ENCODE results near the gene IPO7.

Gene IPO7

DNA sequence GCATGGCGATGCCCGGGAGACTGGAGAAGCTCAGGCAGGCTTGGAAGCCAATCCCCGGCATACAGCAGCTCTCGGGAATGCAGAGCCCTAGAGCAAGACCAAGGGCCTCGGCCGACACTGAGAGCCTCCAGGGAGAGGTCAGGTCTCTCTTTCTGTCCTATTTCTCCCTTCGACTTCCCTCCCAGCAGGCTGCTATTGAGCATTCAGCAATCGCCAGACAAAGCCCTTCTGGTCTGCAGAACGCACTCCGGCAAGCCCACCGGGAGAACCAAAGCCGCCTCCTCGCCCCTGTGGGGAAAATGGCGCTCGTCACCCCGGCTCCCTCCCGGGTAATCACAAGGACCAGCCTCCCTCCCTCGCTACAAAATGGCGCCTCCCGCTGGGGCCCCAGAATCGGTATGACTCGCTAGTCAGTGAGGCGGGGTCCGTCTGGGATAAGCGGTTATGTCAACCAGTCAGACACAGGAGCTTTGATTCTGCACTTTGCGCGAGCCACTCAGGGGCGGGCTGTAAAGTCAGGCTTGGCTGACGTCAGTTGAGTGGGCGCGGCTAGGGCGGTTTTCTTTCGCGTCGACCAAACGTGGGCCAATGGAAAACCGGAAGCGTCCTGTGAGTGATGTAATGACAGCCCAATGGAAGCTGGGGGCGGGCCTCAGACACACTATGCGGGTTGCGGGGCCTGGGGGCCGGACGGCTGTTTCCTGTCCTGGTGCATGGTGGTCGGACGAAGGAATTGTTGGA is 76.0 kb downstream of the IPO7 start, which contains the start of gene ZNF143:
TSS of gene ZNF143 (plus strand) at position 691 of the 741 bp plus-strand sequence. CDS start 10,297 bp downstream, outside the sequence.
- ATAC-seq = peak; percentile 95
- H3K4me3 Mint-ChIP-seq = peak within 1 kb of the TSS; percentile 96
- no peaks in the 10 kb centered on the region for H3K9me3 Mint-ChIP-seq
- peak within 1 kb of the TSS; percentile 98 for H3K27ac Mint-ChIP-seq
- H3K27me3 Mint-ChIP-seq = no peaks in the 10 kb centered on the region
- H3K36me3 Mint-ChIP-seq = peaks cover 6% of the 10 kb centered on the region
- peaks cover 23% of the 10 kb centered on the region for H3K4me1 Mint-ChIP-seq

DNA sequence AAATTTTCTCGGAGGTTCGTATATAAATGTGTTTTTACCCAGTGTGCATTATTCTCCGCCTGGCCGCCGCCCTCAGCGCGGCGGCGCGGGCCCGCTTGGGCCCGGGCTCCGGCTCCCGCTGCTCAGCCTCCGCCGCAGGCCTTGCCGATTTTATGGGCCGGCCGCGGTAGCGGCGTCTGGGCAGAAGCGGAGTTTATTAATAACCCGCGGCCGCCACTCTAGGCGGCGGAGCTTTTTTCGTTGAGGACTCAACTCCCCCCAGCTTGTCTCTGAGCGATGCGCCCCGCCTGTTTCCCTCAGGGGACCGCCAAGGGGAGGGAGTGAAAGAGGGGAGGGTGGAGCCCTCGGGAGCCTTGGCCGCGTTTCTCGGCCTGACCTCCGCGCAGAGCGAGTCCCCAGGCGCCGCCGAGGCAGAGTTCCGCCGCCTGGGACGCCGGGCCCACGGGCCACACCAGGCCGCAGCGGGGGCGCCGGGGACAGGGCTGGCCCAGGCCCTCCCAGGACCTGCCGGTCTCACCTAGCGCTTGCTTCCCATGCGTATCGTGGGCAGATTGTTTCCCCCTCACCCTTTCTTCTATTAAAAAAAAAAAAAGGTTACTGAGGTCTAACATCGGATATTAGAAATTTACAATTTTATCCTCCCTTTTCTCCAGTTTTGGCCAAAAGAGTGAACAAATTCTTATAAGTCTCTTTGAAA is 76.8 kb downstream of the IPO7 start:
- H3K4me3 Mint-ChIP-seq = peak overlapping the region; percentile 96
- peak overlapping the region; percentile 98 for H3K27ac Mint-ChIP-seq
- no peaks in the 10 kb centered on the region for H3K9me3 Mint-ChIP-seq
- peaks cover 6% of the 10 kb centered on the region for H3K36me3 Mint-ChIP-seq
- H3K4me1 Mint-ChIP-seq = peaks cover 23% of the 10 kb centered on the region
- ATAC-seq = peak; percentile 83
- H3K27me3 Mint-ChIP-seq = no peaks in the 10 kb centered on the region

DNA sequence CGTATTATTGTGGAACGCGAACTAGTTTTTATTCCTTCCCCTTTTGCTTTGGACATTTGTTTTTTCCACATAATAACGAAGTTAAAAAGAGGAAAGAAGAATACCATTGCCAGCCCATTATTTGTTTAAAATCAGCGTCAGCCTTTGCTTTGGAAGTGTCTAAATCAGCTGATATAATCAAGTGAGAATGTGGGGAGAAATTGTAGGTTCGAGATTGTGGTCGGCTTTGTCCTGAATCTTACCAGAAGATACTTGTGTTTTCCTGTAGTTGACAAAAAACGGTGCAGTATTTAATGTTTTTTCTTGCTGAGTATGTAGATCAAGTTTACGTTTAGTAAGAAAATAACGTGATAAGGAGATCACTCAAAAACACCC is 77.3 kb downstream of the IPO7 start:
- no peaks in the 10 kb centered on the region for H3K9me3 Mint-ChIP-seq
- no peaks in the 10 kb centered on the region for H3K27me3 Mint-ChIP-seq
- H3K36me3 Mint-ChIP-seq = peaks cover 6% of the 10 kb centered on the region
- ATAC-seq = no peak
- peaks cover 23% of the 10 kb centered on the region for H3K4me1 Mint-ChIP-seq
- peak overlapping the region; percentile 98 for H3K27ac Mint-ChIP-seq
- peak overlapping the region; percentile 96 for H3K4me3 Mint-ChIP-seq

DNA sequence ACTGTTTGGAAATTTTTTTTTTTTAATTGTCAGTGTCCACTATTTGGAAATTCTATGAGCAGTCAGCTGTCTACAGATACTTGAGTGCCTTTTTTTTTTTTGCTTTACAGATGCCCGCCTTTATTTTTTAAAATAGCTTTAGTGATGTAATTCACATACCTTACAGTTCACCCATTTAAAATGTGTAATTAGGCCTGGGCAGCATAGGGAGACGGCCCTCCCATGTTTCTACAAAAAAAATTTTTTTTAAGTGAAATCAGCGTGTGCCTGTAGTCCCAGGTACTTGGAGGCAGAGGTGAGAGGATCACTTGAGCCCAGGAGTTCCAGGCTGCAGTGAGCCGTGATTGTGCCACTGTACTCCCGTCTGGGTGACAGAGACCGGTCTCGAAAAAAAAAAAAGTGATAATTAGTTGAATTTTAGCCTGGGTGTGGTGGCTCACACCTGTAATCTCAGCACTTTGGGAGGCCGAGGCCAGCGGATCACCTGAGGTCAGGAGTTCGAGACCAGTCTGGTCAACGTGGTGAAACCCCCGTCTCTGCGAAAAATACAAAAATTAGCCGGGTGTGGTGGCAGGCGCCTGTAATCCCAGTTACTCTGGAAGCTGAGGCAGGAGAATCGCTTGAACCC is 77.8 kb downstream of the IPO7 start:
- Mint-ChIP-seq H3K4me3 (peak overlapping the region; percentile 96), H3K36me3 (peaks cover 6% of the 10 kb centered on the region), H3K27ac (peak overlapping the region; percentile 98), H3K4me1 (peaks cover 23% of the 10 kb centered on the region), H3K27me3 (no peaks in the 10 kb centered on the region), H3K9me3 (no peaks in the 10 kb centered on the region)
- no peak for ATAC-seq

DNA sequence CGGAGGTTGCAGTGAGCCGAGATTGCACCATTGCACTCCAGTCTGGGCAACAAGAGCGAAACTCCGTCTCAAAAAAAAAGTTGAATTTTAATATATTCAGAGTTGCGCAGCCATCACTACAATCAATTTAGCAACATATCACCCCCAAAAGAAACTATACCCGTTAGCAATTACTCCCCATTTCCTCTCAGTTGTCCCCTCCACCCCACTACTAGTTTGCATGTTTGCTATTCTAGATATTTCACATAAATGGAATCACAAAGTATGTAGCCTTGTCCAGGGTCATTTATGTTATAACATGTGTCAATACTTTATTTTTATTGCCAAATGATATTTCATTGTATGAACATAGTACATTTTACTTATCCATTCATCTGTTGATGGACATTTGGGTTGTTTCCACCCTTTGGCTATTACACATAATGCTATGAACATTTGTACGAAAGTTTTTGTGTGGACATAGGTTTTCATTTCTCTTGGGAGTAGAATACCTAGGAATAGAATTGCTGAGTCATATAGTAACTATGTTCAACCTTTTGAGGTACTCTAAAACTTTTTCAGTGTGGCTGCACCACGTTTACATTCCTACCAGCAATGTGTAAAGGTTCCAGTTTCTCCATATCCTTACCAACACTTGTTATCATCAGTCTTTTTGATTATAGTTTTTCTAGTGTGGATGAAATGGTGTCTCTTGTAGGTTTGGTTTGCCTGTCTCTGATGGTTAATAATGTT is 78.5 kb downstream of the IPO7 start:
- Mint-ChIP-seq H3K4me1 (peaks cover 23% of the 10 kb centered on the region), H3K4me3 (peak overlapping the region; percentile 96), H3K9me3 (no peaks in the 10 kb centered on the region), H3K27ac (peak overlapping the region; percentile 98), H3K27me3 (no peaks in the 10 kb centered on the region), H3K36me3 (peaks cover 6% of the 10 kb centered on the region)
- ATAC-seq = no peak

DNA sequence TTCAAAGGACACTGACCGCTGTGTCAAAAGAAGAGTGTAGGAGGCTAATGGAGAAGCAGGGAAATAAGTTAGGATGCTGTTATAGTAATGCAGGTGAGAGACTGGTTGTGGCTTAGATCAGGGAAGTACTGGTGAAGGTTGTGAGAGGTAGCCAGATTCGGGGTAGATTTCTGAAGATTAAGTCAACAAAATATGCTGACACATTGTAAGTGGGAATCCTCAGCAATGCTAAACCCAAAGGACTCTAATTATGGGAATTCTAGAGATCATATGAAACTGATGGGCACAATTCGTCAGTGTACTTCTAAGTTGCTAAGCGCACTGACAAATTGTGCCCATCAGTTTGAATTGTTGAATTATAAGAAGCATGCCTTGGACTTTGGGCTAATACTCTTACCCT is 86.3 kb downstream of the IPO7 start:
- ATAC-seq = no peak
- Mint-ChIP-seq H3K27me3 (no peaks in the 10 kb centered on the region), H3K36me3 (peaks cover 30% of the 10 kb centered on the region), H3K4me3 (no peak overlapping the region), H3K9me3 (no peaks in the 10 kb centered on the region), H3K27ac (no peak overlapping the region), H3K4me1 (no peaks in the 10 kb centered on the region)

DNA sequence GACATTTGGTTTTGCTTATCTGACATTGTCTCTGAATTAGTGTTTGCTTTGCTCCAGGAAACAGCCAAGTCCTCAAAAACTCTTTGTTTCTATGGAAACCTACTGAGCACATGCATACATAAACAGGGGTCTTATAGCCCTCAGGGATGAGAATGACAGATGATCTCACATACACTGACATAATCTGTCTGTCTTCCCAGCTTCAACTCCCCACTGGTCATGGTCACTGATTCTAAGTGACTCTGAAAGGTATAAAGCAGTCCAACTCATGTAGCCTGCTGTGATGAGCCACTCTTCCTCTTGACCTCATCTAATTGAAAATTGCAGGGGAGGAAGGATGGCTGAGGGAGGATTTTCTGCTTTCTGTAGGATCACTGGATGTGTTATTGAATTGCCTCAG is 89.0 kb downstream of the IPO7 start:
- H3K4me3 Mint-ChIP-seq = no peak overlapping the region
- H3K27ac Mint-ChIP-seq = no peak overlapping the region
- no peaks in the 10 kb centered on the region for H3K9me3 Mint-ChIP-seq
- ATAC-seq = no peak
- H3K27me3 Mint-ChIP-seq = no peaks in the 10 kb centered on the region
- no peaks in the 10 kb centered on the region for H3K4me1 Mint-ChIP-seq
- peaks cover 46% of the 10 kb centered on the region for H3K36me3 Mint-ChIP-seq

DNA sequence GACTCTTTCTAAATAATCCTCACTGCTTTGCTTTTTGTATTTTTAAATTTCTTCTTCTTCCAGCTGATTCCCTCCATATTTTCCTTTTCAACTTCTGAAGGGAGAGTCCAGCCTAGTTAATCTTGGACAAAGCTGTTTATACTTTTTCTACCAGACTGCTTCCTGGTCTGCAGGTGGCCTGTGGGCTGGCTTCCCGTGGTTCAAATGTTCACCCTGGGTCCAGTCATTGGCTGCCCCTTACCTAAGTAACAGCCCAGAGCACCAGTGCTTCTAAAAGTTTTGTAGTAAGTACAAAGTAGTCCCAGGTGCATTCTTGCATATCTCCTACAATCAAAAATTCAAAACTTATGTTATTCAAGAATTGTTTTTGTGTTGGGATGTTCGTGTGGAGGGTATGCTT is 95.4 kb downstream of the IPO7 start:
- ATAC-seq = no peak
- Mint-ChIP-seq H3K27me3 (no peaks in the 10 kb centered on the region), H3K4me3 (no peak overlapping the region), H3K4me1 (peaks cover 6% of the 10 kb centered on the region), H3K9me3 (no peaks in the 10 kb centered on the region), H3K36me3 (peaks cover 41% of the 10 kb centered on the region), H3K27ac (peak overlapping the region; percentile 22)

DNA sequence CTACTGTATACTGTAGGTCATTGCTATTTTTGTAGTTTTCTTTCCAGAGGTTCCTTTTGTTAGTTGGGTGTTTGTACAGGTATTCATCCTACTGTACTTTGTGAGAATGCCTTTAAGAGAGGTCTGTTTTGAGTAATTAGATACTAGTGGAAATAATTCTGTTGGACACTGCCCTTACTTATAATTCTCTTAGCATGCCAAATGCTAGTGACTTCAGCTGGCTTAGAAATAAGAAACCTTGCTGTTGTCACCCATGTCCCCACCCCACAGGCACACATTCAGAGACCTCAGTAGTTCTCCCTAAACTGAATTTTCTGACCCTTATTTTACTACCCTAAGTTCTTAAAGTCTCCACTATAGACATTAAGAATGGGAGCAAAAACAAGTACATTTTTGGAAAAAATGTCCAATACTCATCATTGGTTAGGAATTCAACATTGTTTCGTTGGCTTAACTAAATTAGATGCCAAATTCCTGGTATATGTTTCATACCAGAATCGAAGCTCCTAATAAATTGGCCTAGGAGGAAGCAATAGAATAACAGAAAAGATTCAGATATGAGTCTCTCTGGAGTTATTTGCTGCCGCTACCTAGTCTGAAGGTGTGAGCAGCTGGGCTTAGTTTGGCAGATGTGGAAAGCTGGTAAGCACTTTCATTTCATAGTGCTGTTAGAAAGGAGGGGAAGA is 104.8 kb downstream of the IPO7 start:
- no peak overlapping the region for H3K27ac Mint-ChIP-seq

DNA sequence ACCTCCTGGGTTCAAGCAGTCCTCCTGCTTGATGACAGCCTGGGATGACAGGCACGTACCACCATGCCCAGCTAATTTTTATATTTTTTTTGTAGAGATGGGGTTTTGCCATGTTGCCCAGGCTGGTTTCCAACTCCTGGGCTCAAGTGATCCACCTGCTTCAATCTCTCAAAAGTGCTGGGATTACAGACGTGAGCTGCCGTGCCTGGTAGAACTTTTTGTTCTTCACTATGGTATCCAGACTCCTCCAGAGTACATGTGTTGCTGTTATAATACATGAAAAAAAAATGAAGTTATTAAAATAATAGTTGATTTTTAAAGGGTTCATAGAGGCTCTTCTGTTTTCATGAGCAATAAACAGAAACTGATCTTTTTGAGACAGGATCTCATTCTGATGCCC is 105.9 kb downstream of the IPO7 start:
- Mint-ChIP-seq H3K27ac (no peak overlapping the region), H3K27me3 (no peaks in the 10 kb centered on the region), H3K4me1 (no peaks in the 10 kb centered on the region), H3K9me3 (no peaks in the 10 kb centered on the region), H3K36me3 (peaks cover 40% of the 10 kb centered on the region), H3K4me3 (no peak overlapping the region)
- ATAC-seq = no peak

More for the DNA sequence above, 104.8 kb downstream of the IPO7 start:
- H3K27me3 Mint-ChIP-seq = no peaks in the 10 kb centered on the region
- no peaks in the 10 kb centered on the region for H3K4me1 Mint-ChIP-seq
- H3K36me3 Mint-ChIP-seq = peaks cover 35% of the 10 kb centered on the region
- no peaks in the 10 kb centered on the region for H3K9me3 Mint-ChIP-seq
- no peak overlapping the region for H3K4me3 Mint-ChIP-seq
- ATAC-seq = no peak

DNA sequence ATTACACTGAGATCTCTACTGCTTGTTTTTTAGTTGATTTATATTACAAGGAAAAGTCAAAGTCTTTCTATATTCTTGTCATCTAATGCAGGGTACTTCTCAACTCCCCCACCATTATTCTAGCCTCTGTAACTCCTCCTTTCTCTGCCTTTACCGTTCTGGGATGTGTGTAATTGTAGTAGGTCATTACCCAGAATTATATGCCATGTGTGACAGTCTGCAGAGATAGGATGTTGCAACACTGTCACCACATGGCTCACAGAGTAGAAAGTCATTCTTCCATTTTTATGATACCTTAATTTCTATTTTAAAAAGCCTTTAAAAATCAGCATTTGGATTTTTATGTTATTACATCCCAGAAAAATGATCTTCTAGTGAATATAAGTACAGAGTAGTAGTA is 109.0 kb downstream of the IPO7 start:
- H3K27me3 Mint-ChIP-seq = no peaks in the 10 kb centered on the region

DNA sequence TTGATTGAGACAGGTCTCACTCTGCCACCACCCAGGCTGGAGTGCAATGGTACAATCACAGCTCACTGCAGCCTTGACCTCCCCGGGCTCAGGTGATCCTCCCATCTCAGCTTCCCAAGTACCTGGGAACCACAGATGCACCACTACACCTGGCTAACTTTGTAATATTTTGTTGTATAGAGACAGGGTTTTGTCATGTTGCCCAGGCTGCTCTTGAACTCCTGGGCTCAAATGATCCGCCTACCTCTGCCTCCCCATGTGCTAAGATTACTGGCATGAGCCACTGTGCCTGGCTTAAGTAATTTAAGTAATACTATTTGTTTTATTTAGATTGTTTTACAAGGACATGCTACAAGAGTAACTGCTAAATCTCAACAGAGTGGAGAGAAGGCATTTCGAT is 109.9 kb downstream of the IPO7 start:
- Mint-ChIP-seq H3K36me3 (peaks cover 44% of the 10 kb centered on the region), H3K27me3 (no peaks in the 10 kb centered on the region), H3K27ac (no peak overlapping the region), H3K9me3 (no peaks in the 10 kb centered on the region), H3K4me1 (no peaks in the 10 kb centered on the region), H3K4me3 (no peak overlapping the region)
- ATAC-seq = no peak

More for the DNA sequence above, 109.0 kb downstream of the IPO7 start:
- H3K4me1 Mint-ChIP-seq = no peaks in the 10 kb centered on the region
- H3K9me3 Mint-ChIP-seq = no peaks in the 10 kb centered on the region
- ATAC-seq = no peak
- peaks cover 47% of the 10 kb centered on the region for H3K36me3 Mint-ChIP-seq
- no peak overlapping the region for H3K27ac Mint-ChIP-seq
- H3K4me3 Mint-ChIP-seq = no peak overlapping the region

DNA sequence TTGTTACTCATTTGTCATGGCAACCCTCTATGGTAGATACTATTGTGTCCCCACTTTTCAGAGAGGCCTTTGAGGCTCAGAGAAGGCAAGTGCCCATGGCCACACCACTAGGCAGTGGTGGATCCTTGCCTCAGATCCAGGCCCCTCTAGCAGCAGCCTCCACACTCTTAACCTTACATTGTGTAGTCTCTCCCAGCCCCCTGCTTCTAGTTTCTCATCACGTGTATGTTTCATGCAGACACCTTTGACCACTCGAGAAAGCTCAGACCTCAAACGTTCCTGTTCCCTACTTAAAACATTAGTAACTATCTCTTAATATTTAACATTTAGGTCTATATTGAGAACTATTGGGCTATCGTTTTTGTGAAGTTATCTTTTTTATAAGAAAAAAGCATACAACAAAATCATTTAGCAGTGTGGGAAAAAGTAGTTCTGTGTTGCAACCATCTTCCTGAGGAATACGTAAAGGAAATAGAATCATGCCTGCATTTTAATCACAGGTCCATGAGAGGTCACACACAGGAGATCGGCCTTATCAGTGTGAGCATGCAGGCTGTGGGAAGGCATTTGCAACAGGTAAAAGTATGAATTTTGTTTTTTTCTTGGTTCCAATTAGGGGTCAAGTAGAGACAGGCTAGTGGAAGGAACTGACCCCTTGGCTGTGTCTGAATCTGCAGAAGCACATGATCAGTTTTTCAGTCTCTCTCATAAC is 111.5 kb downstream of the IPO7 start:
- no peak for ATAC-seq
- Mint-ChIP-seq H3K27me3 (no peaks in the 10 kb centered on the region), H3K36me3 (peaks cover 45% of the 10 kb centered on the region), H3K4me3 (no peak overlapping the region), H3K9me3 (no peaks in the 10 kb centered on the region), H3K27ac (no peak overlapping the region), H3K4me1 (no peaks in the 10 kb centered on the region)

All from stimulated activated memory B cell treated with anti-CD40 and anti-IgM and Interleukin-4, amounts not matched to agents 10 μg/mL and 1 μg/mL and 100 μg/mL, for 72 hours (primary cell).